Stimulated activated CD4-positive, alpha-beta T cell treated with anti-CD3 and anti-CD28 coated beads, Interleukin-15, amount 100 ng/mL, for 24 hours (primary cell): ENCODE measurements around the gene KIFC3.

ENCODE experiments used
- DNase-seq: peaks from one replicate; pipeline ENCODE4 v3.0.0-alpha.2; 2020

KIFC3 gene

DNA sequence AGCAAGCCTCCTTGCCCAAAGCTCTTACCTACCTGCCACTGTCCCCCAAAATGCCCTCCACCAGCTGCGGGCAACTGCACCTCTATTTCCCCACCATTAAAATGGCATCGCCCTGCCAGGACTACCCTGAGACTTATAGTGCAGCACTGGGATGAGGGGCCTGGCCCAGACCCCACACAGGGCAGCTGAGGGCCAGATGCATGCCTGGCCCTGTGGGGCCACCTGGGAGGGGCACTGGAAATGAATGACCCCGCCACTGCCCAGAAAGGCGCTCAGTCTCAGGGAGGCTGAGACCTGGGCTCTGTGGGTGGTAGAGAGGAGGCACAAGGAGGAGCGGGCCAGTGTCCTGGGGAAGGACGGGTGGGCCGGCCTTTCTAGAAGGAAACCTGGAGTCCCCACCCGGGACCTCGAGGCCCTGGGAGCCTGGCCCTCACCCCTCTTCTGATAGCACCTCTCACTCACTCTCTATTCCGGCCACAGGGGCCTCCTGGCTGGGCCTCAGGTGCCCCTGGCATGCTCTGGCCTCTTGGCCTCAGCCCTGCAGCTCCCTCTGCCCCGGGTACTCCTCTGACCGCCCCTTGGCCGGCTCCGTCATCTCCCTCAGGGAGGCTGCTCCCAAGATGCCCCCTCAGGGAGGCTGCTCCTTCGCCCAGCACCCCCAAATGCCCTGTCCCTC lies 39.8 kb downstream of the KIFC3 start:
- DNase-seq = no peak

DNA sequence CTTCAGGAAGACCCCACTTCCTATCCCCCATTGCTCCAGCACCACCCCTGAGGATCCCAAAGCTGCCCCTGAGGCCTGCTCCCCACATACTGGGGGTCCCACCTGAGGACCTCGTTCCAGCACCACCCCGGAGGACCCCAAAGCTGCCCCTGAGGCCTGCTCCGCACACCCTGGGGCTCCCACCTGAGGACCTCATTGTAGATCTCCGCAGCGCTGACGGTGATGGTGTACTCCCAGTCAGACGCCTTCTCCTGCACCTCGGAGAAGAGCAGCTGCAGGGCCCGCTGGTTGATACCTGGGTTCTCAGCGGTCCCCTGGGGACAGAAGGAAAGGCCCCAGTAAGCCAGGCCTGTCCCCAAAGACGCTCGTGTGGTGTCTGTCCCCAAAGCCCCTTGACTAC lies 40.3 kb downstream of the KIFC3 start:
- no peak for DNase-seq

DNA sequence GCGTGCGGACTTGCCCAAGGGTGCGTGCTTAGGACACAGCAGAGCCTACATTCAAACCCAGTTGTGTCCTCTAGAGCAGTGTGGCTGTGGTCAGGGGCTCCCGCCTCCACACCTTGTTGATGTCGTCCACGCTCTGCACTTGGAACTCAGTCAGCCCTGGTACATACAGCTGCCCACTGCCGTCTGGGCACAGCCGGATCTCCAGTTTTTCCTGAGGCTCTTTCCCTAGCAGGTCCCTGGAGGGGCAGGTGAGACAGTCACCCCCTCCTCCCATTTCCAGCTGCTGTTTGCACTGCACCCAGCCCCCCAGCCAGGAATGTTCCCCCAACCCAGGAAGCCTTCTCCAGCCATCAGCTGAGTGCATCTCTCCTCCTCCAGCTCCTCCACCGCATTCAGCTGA lies 41.0 kb downstream of the KIFC3 start:
- no peak for DNase-seq

DNA sequence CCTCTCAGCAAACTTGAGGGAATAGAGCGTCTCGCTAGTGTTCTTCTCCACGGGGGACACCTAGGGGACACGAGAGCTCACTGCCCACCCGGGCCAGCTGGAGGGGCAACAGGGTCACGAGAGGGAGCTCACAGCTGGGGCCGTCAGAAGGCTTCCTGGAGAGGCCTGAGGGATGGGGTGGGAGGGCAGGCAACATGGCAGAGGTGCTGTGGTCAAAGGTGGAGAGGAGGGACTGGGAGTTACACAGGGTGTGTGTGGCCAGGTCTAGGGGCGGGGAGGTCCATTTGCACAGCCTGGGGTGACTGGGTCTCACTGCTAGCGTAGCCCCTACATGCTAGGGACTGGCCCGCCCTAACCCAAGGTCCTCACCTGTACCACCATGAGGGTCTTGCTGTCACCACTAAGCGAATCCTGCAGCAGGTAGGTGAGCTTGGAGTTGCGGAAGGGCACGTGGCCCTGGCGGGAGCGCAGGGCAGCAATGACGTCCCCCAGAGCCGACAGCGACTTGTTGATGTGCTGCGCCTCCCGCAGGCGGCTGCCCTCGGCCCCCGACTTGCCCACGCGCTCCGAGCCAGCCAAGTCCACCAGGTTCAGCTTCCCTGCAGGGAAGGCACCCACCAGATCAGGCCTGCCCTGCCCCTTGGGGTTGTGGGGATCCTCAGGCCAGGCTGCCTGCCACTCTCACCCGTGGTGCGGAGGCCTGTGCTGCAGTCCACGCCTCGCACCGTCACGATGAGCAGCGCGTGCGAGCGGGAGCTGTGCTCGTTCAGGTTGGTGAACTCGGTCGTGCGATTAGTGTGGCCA lies 41.7 kb downstream of the KIFC3 start:
- no peak for DNase-seq

DNA sequence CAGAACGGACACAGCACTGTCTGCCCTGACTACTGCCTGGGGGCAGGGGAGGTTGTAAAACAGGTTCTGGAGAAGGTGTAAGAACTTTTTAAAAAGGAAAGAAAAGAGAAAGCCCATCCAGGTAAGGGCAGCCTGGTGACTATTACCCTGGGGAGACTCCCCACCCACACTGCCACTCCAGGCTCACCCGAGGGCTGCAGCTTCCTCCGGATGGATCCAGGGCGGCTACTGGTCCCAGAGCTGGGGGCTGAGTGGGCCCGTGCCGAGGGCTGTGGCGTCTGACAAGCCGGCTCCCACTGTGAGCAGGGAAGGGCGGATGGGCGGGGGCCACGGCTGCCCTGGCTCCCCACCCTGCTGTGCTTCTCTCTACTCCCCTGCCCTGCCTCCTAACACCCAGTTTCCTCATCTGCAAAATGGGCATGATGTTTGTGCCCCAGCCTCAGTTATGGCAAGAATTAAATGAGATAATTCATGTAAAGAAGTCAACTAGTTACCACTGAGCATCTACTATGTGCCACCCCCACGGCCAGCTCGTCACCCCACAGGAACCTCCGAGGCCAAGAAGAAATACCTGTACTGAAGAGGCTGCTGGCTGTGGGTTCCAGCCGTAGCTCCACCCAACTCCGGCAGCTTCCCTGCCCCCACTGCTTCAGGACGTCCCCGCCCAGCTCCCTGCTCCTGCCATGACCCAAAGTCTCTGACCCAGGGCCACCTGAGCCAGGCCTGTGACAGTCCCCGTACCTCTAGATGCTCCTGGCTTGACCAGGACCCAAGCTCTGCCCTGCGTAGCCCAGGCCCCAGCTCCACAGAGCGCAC lies 42.5 kb downstream of the KIFC3 start:
- no peak for DNase-seq

DNA sequence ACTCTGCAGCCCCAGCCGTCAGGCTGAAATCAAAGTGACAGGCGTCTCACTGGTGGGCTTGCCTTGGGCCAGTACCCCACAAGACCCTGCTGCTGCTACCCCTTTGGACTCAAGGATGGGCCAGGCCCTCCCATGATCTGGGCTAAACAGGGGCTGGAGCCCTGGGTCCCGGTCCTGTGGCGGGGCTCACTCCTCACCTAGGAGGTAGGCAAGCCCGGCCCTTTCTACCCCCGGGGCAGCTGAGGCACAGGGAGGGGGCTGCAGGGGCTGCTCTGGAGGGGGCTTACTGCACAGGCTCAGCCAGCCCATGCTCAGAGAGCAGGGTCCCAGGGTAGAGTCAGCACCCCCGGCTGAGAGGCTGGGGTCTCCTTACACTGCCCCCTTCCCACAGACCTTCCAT lies 43.2 kb downstream of the KIFC3 start:
- no peak for DNase-seq

DNA sequence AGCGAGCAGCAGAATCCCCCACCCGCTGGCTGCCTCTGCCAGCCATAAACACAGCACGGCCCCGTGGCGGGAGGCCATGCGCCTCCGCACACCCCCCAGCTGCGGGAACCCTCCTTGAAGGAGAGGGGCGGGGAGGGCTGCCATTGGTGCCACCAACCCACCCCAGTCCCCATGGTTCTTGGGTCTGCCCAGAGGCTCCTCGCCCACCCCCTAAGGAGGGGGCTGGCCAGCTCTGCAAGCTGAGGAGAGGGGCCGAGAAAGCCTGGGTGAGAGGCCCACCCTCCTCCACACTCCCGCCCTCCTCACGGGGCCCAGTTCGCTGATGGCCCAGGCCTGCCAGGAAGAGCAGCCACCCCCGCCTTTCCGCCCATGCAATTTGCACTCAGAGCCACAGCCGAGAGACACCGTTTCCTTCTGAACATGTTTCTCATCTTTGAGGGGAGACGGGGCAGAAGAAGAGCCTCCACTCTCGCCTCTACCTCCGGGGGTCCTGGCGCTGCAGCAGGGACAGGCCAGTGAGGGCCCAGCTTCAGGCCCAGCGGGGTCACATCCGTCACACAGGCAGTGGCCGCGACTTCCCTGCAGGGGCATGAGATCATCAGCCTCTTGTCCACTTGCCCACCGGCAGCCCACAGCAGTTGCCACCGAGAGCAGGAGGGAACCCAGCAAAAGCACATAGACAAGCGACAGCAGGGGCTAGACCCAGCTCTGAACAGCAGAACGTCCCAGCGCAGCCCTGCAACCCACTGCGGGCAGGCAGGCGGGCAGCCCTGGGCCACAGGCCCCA lies 43.8 kb downstream of the KIFC3 start:
- DNase-seq = no peak

DNA sequence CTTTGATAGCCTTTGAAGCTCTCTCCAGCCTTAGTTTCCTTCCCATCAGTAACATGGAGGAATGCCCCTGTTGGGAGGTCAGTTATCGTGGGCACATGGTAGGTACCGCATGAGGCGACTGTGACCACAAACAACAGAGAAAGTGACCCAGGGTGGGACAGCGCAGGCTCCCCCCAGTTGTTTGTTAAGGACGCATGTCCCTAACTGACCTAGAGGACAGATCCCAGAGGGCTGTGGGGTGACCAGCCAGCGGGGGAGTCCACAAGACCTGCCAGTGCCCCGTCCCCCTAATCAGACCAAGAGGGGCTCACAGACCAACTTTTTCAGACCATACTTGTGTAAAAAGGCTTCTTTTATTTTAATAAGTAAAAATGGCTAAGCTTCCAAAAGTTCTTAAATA lies 44.4 kb downstream of the KIFC3 start:
- no peak for DNase-seq

DNA sequence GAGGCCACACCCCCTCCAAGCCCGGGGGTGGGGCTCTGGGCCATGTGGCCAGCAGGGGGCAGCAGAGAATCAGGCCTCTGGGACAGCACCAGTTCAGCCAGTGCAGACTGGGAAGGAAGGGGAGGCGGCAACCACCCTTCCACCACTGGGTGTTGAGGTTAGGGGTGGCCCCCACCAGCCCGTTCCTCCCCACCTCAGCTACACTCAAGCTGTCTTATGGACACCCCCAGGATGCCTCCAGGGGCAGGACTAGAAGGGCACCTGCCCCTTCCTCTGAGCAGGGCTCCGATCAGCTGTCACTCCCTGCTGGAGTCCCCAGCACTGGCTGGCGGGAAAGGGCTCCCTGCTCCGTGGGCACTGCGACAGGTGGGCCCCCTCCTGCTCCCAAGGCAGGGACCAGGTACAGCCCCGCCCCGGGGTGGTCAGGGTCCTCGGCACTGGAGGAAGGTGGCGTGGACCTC lies 44.9 kb downstream of the KIFC3 start:
- peak; percentile 90 for DNase-seq

DNA sequence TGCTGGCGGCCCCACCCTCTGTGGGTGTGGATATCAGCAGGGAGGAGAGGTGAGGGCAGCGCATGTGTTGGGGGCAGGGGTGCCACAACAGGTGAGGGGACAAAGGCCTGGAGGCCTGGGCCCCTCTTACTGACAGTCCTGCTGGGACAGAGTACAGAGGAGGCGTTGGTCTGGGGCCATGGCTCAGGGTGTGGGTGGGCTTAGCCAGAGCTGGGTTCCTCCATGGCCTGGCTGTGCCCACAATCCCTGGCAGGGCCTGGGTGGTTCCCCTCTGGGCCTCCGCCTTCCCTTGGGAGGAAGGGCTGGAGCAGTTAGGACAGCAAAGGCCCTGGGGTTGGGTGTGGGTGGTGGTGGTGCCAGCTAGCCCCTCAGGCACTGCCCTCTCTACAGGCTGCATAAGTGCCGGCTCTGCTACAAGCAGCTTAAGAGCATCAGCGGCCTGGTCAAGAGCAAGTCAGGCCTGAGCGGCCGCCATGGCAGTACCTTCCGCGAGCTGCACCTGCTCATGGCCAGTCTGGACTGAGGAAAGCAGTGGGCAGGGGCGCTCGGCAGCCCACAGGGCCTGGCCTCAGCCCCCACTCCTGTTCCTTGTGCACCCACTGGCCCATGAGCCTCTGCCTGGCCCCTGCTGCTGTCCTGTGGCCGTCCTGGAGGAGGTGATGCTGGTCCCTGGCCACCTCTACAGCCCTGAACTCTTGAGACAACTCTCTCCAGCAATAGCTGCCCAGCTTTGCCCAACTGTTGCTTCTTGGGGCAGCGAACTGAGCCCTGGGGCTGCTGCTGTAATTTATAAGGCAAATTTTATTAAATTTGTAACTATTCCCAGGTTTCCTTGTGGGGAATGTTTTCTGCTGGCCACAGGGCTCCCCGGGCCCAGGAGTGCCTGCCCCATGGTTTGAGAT lies 45.6 kb downstream of the KIFC3 start:
- DNase-seq = no peak

DNA sequence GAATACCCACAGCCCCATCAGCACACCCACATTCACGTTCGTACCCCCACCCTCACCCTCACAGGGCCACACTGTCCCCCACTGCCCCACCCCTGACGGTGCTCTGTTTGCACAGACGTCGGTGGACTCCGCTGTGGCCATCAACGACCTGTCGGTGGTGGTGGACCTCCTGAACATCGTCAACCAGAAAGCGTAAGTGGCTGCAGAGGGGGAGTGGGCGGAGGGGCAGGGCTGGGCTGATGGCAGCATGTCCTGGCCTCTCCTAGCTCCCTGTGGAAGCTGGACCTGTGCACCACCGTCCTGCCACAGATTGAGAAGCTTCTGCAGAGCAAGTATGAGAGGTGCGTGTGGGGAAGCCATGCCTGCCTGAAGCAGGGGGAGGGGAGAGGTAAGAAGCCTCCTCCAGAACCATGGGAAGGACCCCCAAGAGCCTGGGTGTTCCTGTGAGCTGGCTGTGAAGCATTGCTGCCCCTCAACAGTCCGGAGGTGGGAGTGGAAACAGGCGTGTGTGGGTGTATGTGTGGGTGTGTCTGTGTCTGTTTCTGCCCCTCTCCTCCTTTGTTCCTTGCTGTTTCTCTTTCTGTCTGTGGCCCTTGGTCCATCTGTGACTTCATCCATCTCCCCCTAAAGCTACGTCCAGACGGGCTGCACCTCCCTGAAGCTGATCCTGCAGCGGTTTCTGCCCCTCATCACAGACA lies 46.4 kb downstream of the KIFC3 start:
- no peak for DNase-seq

DNA sequence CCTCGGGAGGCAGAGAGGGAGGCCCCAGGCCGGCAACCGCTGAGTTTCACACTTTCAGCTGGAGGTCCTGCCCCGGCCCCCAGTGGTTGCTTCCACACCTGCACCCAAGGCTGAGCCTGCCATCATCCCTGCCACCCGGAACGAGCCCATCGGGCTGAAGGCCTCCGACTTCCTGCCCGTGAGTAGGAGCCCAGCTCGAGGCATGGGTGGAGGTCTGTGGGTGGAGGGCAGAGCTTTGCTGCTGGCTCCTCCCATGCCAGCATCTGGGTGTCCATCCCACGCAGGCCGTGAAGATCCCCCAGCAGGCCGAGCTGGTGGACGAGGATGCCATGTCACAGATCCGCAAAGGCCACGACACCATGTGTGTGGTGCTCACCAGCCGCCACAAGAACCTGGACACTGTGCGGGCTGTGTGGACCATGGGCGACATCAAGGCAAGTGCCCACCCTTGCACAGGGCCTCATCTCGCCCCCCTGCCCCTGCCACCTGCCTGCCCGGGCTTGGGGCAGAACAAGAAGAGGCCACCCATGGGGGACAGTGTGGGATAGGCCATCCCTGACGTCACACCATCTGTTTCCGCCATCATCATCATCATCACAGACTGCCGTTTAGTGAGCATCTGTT lies 47.1 kb downstream of the KIFC3 start:
- DNase-seq = no peak

DNA sequence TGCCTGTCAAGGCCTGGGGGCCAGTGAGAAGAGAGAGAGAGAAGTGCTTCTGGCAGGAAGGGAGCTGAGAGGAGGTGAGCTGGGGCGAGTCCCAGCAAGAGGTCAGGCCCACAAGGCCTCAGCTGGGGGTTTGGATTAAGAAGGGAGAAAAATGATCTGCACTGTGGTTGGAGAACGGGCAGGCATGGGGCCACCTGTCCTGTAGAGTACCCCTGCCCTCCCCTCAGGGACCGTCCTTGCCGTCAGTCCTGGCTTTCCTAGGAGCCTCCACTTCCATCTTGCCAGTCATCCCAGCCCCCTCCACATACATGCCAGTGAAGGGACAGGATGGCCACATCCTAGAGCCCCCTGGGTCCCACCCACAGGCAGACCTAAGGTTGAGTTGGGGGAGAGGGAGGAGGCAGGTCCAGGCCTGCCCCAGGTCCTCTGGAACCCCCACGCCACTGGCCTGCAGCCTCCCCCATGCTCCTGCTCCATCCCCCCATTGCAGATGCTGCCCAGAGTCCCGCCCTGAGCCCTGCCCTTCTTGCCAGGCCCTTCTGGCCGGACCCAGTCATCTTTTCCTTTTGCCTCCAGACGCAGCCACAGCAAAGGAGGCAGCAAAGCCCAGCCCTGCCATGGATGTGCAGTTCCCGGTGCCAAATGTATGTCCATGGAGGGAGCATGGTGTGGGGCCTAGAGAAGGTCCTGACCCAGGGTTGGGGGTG lies 47.8 kb downstream of the KIFC3 start:
- DNase-seq = no peak

DNA sequence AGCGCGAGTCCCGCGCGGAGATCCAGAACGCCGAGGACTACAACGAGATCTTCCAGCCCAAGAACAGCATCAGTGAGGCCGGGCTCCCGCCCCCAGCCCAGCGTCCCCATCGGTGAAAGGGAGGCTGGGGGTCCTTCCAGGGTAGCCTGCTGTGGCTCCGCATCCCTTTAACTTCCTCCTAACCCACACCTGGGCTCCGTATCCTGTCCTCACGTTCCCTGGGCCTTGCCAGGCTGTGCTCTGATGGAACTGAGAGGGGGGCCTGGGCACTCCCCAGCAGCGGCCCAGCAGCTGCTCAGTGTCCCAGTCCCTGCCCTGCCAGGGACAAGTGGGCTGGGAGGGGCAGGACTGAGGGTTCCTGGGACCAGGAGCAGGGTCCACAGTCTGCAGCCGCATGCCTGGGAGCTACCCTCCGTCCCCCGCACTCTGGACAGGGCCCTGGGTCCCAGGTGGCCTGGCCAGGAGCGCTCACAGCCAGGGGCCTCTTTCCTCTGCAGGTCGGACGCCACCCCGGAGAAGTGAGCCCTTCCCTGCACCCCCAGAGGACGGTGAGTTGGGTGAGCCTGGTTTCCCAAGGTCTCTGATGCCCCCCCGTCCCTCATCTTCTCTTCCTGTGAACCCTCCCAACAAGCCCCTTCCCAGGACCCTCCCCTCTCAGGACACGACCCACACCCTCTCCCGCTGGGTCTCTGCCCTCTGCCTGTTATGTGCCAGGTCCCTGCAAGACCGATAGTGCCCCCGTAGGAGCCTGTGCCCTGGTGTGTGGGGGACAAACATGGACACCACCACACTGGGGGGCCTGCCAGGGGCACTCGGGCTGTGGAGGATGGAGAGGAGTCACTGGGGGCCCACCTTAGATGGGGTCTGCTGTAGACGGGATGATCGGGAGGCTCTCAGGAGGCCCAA lies 48.6 kb downstream of the KIFC3 start:
- no peak for DNase-seq

DNA sequence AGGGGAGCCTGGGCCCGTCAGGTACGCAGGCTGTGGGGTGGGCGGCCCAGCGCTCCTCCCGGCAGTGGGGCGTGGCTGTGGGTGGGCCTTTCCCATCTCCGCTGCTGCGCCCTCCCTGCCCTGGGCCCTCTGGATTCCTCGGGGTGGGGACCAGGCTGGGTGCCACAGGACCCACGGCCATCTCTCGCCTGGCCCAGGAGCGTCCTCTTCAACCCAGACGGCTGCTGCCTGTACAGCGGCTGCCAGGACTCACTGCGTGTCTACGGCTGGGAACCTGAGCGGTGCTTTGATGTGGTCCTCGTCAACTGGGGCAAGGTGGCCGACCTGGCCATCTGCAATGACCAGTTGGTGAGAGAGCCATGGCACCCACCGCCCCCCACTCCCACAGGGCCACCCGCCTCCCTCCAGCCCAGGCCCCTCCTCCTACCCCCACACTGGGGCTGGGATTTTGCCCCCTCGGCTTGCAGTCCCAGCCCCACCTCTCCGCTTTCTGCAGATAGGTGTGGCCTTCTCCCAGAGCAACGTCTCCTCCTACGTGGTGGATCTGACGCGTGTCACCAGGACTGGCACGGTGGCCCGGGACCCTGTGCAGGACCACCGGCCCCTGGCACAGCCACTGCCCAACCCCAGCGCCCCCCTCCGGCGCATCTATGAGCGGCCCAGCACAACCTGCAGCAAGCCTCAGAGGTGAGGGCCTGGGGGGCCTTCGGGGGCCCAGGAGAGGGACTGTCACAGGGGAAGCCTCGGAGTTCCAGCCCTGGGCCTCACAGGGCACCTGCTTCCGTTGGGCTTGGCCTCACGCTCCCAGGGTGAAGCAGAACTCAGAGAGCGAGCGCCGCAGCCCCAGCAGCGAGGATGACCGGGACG lies 49.5 kb downstream of the KIFC3 start:
- DNase-seq = no peak

DNA sequence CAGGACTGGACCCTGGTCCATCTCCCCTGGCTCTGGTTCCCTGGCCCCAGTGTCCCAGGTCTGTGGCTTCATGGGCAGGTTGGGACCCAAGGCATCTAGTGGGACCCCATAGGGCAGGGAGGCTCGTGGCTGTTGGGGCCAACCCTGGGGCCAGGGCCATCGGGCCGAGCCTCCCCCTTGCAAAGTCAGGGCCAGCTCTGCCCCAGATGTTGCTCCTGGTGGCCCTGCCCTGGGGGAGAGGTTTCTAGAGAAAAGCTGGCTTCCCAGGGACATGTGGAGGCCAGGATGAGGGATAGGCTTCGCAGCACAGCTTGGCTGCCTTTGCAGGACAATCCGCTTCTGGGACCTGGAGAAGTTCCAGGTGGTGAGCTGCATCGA lies 50.1 kb downstream of the KIFC3 start:
- no peak for DNase-seq

DNA sequence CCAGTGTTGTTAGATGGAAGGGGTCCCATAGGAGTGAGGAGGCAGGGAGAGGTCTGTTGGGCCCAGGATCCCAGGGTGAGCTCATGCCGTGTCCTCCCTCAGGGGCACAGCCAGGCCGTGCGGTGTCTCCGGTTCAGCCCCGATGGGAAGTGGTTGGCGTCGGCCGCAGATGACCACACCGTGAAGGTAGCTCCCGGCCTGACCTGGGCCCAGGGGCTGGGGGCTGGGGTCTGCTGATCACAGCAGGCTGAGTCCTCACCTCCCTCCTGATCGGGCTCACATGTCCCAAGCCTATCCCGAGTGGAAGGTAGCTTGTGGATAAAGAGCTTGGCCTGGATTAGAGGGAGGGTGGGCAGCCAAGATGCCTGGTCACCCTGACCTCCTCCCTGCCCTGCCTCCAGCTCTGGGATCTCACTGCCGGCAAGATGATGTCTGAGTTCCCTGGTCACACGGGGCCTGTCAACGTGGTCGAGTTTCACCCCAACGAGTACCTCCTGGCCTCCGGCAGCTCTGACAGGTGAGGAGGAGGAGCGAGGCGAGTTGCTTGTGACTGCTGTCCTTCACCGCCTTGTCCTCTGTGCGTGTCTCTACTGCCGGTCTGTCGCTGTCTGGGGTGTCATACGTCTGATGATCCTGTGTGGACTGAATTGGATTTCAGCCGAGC lies 50.6 kb downstream of the KIFC3 start:
- DNase-seq = no peak
